ENCODE results near the gene ECM1. TPM values are rescaled to one million over a fixed set of nuclear protein-coding genes. Genes with fewer than 3 reads are reported as not detected.

Gene ECM1
- total and polyA plus RNA-seq, 8 donors = 0.63 to 6.1 (median 2.4) TPM

GRCh38 chr1:150536836-150537731, 29.2 kb downstream of the ECM1 start:
- ATAC-seq (no peak), DNase-seq (no peak), FAIRE-seq (no peak)
- 83 to 87% methylated on average over 12 of the region's 12 CpGs for WGBS, 2 donors
- no peaks in the 10 kb centered on the region for H3K9me3 ChIP-seq
- intact Hi-C loops (cut with DNase I) = loop anchor here in 2 of 3 donors (5.0 to 10.0 kb wide), 2 partner anchors 65 to 82 kb away; no protein-coding TSS in a partner anchor
- no peaks in the 10 kb centered on the region for H3K36me3 ChIP-seq
- H3K27ac ChIP-seq = no peak overlapping the region
- no peaks in the 10 kb centered on the region for H3K27me3 ChIP-seq
- no peak for TF ChIP-seq CTCF (IDR thresholded peaks at IDR 0.05)
- no peak overlapping the region for H3K4me3 ChIP-seq
- H3K4me1 ChIP-seq = peaks cover 0 to 6% (median 5%) of the 10 kb centered on the region in 3 donors

GRCh38 chr1:150537732-150538684, 30.1 kb downstream of the ECM1 start:
- no peak overlapping the region for H3K27ac ChIP-seq
- DNase-seq = no peak
- no peaks in the 10 kb centered on the region for H3K36me3 ChIP-seq
- intact Hi-C loops (cut with DNase I) = loop anchor here in 2 of 3 donors (5.0 to 10.0 kb wide), 2 partner anchors 66 to 83 kb away; no protein-coding TSS in a partner anchor
- no peaks in the 10 kb centered on the region for H3K27me3 ChIP-seq
- H3K4me1 ChIP-seq = peaks cover 0 to 2% (median under 1%) of the 10 kb centered on the region in 3 donors
- ATAC-seq = peak in 2 of 4 donors; percentile 33 to 53
- H3K9me3 ChIP-seq = no peaks in the 10 kb centered on the region
- 75 to 82% methylated on average over 16 to 17 of the region's 17 CpGs for WGBS, 2 donors
- no peak overlapping the region for H3K4me3 ChIP-seq
- no peak for FAIRE-seq
- TF ChIP-seq CTCF (IDR thresholded peaks at IDR 0.05) = no peak

GRCh38 chr1:150543500-150544143, 35.7 kb downstream of the ECM1 start:
- Histone ChIP-seq H3K4me1 (no peaks in the 10 kb centered on the region), H3K27me3 (no peaks in the 10 kb centered on the region), H3K9me3 (no peaks in the 10 kb centered on the region), H3K27ac (no peak overlapping the region), H3K36me3 (no peaks in the 10 kb centered on the region), H3K4me3 (no peak overlapping the region)
- TF ChIP-seq CTCF (IDR thresholded peaks at IDR 0.05) = no peak
- ATAC-seq = peak in 1 of 4 donors; percentile 16
- DNase-seq = no peak
- FAIRE-seq = no peak
- WGBS, 2 donors = 75 to 76% methylated on average over 13 of the region's 13 CpGs
- intact Hi-C loops (cut with DNase I) = no loop called here

DNA sequence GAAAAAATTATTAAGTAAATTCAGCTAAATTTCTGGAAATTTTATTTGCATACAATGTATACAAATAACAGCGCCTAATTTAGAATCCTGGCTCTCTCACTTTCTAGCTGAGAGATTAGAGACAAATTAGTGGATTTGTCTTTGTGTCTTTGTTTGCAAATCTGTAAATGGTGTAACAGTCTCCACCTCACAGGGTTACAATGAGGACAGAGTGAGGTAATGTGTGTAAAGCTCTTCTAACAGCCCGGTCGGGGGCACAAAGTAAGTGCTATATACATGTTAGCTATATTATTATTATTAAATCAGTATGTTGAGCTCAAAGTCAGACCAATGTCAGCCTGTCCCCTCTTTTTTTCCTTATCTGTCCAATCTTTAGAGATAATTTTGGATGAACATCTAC, 36.3 kb downstream of the ECM1 start:
- H3K36me3 ChIP-seq = no peaks in the 10 kb centered on the region
- DNase-seq (no peak), FAIRE-seq (no peak), ATAC-seq (peak in 1 of 4 donors; percentile 25)
- no peak overlapping the region for H3K27ac ChIP-seq
- H3K4me1 ChIP-seq = no peaks in the 10 kb centered on the region
- TF ChIP-seq CTCF (IDR thresholded peaks at IDR 0.05) = no peak
- no peaks in the 10 kb centered on the region for H3K27me3 ChIP-seq
- intact Hi-C loops (cut with DNase I) = no loop called here
- H3K4me3 ChIP-seq = no peak overlapping the region
- 52 to 66% methylated on average over 3 of the region's 3 CpGs for WGBS, 2 donors
- H3K9me3 ChIP-seq = no peaks in the 10 kb centered on the region

All from pancreas (tissue), 10 donors.